ENCODE data around the gene CAPNS1. TPM values are rescaled to one million over a fixed set of nuclear protein-coding genes. Genes with fewer than 3 reads are reported as not detected.
A peak's percentile ranks its signal among the peaks of the same experiment; 100 is the strongest.

The CAPNS1 gene
- total RNA-seq = 314 and 443 TPM in 2 replicates

GRCh38 chr19:36139473-36140303 is at the start of gene CAPNS1:
Gene CAPNS1, plus strand, starts transcription at chr19:36140066. Its CDS starts 946 bp downstream, at chr19:36141012.
- DNase-seq = peak; percentile 98

DNA sequence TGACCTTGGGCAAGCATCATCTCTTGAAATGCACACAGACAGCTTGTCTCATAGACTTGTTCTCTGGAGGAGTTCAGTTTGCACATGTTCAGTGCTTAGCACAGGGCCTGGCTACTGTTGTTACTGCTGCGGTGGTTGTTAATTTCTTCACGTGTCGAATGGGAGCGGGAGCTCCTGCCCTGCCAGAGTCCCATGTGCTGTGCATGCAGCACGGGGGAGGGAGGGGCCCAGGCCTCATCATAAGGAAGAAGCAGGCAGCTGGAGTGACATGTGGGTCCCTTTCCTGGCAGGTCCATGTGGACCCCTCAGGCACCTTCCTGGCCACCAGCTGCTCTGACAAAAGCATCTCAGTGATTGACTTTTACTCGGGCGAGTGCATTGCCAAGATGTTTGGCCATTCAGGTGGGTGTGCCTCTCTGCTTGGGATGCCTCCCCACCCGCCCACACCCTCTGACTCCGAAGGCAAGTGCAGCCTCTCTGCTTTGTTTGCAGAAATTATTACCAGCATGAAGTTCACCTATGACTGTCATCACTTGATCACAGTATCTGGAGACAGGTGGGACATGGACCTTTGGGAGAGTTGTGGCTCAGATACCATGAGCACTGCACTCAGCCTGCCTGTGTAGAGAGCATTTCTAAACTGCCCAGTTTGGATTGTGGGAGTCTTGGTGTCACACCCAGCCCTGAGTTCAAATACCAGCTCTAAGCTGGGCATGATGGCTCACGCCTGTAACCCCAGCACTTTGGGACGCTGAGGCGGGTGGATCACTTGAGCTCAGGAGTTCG is 48.8 kb upstream of the CAPNS1 start:
- DNase-seq = no peak

- DNase-seq = no peak
Observed at GRCh38 chr19:36092566-36092965, 47.3 kb upstream of the CAPNS1 start.

DNA sequence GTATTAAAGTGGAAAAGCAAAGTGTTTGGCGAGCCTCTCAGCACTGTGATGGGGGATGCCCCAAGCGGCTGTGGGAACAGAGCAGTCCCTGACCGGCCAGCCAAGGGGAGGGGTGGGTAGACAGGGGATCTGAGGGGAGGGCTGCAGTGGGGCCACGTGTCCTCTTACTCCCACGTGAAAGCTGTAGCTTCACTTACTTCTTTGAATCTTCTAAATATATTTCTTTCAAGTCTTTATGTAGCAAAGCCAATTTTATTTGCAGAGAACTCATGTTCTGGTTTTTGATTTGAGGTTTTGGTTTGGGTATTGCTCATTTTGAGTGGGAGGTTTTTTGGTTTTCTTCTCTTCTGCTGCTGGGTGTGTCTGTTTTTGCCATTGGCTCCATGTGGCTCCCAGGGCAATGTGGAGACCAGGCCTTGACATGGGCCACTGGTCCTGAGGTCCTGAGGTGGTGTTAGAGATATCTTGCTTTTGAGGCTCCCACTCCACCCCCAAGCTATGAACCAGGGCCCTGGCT is 46.7 kb upstream of the CAPNS1 start:
- DNase-seq = no peak

GRCh38 chr19:36093687-36094086 is 46.2 kb upstream of the CAPNS1 start:
- DNase-seq = no peak

DNA sequence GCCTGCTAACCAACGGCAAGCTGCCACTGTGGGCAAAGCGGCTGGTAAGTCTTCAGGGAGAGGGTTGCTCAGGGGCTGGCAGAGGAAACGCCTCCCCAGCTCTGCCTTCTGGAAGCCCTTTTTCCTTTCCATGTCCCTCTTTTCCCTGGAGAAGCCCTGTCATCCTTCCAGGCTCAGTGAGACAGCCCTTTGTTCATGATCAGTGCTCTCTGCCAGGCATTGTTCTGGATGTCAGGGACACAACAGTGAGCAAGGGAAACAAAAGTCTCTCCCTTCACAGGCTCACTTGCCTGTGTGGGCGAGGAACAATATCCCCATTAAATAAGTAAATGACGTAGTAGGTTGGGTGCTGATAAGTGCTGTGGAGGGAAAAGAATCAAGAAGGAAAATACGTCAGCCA is 42.8 kb upstream of the CAPNS1 start:
- peak; percentile 44 for DNase-seq

- no peak for DNase-seq
Observed at GRCh38 chr19:36099166-36099785, 40.6 kb upstream of the CAPNS1 start.

DNA sequence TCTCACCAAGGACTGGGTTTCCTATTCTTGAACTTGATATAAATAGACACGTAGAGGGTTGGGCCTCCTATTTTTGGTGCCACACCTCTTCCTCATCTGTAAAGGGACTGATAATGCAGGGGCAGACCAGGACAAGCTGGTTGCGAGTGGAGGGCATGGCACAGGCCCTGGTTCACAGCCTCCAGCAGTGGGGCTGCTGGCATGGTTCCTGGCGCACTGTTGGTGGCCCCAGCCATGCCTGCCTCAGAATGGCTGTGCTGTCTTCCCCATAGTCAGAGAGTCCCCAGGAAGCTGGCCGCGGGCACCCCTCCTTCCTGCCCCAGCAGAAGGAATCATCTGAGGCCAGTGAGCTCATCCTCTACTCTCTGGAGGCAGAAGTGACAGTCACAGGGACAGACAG is 39.4 kb upstream of the CAPNS1 start:
- DNase-seq = no peak

DNA sequence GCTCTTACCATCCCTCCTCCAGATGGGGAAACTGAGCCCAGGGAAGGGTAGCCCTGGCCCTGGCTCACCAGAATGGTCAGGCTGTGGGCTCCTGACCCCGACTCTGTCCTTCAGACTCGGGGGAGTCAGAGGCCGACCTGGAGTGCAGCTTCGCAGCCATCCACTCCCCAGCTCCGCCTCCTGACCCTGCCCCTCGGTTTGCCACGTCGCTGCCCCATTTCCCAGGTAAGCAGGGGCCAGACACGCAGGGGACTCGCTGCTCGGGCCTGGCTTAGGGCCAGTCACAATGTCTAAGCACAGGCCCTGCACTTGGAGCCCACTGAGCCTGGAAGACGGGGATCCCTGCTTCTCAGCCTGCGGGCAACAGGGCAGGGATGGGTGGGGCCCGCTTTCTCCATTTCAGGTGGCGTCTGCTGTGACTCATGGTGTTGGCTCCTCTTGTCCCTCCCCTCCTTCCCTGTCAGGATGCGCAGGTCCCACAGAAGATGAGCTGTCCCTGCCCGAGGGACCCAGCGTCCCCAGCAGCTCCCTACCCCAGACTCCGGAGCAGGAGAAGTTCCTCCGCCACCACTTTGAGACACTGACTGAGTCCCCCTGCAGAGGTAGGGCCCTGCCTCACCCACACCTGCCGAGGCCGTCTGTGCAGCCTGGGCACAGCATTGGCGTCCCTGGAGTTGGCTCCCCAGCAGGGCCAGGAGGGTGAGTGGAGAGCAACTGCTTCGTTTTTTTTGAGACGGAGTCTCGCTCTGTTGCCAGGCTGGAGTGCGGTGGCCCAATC is 38.1 kb upstream of the CAPNS1 start:
- DNase-seq = no peak

- no peak for DNase-seq
Observed at GRCh38 chr19:36103040-36103626, 36.7 kb upstream of the CAPNS1 start.

- DNase-seq = no peak
Observed at GRCh38 chr19:36103842-36104552, 35.9 kb upstream of the CAPNS1 start.

- no peak for DNase-seq
Observed at GRCh38 chr19:36106441-36106840, 33.4 kb upstream of the CAPNS1 start.

DNA sequence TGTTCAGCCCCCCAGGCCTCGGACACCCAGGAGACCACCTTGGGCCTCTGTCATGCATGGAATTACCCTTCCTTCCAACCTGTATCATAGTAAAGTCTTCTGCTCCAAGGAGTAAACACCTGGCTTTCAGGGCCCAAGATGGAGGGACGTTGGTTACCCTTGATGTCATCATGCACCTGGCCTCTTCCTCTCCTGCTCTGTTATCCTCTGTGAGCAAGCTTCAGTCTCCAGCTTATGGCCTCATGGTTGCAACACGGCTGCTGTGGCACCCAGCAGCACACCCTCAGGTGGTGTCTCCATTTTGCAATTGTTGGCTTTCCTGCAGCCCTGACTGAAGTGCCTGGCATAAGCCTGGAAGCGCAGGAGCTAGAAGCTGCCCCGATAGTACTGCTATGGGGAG is 32.9 kb upstream of the CAPNS1 start:
- no peak for DNase-seq

- no peak for DNase-seq
Observed at GRCh38 chr19:36108684-36109083, 31.2 kb upstream of the CAPNS1 start.

DNA sequence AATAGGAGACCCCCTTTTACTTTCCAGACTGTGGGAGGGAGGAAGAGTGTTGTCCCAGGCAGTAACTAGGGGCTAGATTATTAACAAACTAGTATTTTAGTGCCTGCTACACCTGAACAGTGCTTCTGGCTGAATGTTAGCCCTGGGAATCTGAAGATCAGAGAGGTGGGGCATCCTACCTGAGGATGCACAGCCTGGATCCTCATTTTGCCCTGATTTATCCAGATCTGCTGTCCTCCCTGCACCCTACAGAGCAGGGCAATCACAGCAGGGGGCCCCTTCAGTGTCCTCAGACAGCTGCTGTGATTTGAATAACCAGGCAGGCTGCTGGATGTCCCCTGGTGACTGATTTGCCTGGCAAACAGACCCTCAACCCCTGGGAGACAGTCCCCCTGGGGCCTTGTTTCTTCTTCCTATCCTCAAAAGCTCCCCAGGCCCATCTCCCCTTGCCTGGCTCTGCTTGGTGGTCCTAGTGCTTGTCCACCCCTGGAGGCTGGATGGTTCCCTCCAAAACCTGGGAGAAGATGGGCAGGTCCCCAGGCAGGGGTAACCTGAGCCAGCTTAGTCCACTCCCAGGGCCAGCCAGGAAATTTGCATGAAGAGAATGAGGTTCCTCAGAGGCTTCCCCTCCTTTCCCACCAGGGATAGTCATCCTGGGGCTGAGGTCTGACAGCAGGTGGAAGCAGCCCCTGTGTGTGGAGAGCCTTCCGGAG is 29.2 kb upstream of the CAPNS1 start, which contains the start of gene OVOL3:
Gene OVOL3 (plus strand): TSS at position 657 of the 713 bp plus-strand sequence. CDS start 60 bp downstream, outside the sequence.
- DNase-seq = no peak

GRCh38 chr19:36111200-36111539 is 28.7 kb upstream of the CAPNS1 start:
- DNase-seq = no peak

DNA sequence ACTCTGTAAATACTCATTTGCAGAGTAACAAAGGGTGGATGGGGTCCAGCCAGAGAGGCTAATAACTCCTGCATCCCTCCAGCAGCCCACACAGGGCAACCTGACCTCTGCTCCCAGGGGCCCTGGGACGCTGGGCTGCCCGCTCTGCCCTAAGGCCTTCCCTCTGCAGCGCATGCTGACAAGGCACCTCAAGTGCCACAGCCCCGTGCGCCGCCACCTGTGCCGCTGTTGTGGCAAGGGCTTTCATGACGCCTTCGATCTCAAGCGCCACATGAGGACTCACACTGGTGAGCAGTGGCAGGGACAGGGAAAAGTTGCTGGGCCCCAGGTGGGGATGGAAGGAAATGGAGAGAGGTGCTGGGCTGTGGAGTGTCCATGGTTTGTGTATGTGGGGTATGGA is 27.2 kb upstream of the CAPNS1 start:
- DNase-seq = no peak

- DNase-seq = no peak
Observed at GRCh38 chr19:36113425-36113824, 26.4 kb upstream of the CAPNS1 start.

DNA sequence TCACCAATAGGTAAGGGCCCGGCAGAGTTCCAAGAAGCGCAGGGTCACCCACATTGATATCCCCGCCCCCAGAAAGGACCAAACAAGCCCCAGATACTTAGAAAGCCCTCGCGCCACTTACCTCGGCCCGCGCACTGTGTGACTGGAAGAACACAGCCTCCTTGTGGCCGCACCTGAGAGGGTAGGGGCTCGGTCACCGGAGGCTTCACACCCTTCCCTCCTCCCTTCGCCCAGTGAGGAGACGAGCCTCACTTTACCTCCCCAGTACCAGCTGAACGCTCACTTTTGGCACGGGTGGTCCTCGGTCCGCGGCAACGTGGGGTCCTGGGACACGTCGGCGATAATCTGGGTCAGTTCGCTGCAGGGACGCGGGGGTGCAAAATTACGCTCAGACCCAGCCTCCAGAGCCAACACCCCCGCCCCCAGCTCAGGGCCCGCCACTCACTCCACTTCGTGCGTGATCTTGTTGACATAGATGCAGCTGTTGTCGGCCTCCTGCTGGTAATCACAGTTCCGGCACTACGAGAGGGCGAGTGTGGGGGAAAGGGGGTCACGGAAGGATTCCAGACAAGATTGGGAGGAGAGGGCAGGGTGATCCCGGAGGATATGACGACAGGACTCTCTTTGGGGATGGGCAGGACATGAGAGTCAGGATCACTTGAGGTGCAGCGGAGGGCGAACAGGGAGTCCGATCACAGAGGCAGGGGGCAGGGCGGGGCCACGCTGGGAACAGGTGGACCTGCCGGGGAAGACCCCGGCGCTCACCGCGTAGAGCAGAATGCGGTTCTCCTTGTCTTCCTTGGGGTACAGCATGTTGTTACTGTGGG is 25.8 kb upstream of the CAPNS1 start:
- peak; percentile 41 for DNase-seq
